GM12892 (cell line): ENCODE results near the gene LAMP1.

Experiments
- POLR2A ChIP-seq: IDR thresholded peaks from 2 replicates; pipeline ENCODE4 v1.6.1; 2011; ENCODE audit warnings: low read depth, low read length, control low read depth
- POLR2AphosphoS5 ChIP-seq: IDR thresholded peaks from 2 replicates; pipeline ENCODE4 v1.6.1; 2011; ENCODE audit warnings: low read depth, low read length, control low read depth

- no peak for TF ChIP-seq POLR2A
- no peak for TF ChIP-seq POLR2AphosphoS5
Measured at GRCh38 chr13:113275387-113275786, 21.7 kb upstream of the LAMP1 start.
